Naive B cell (primary cell): Measurements from ENCODE around the gene PLEKHO1. TPM values are rescaled to one million over a fixed set of nuclear protein-coding genes. Genes with fewer than 3 reads are reported as not detected.
A peak's percentile ranks its signal among the peaks of the same experiment; 100 is the strongest.
"Not testable (repeated sequence)": the region's sequence is repeated elsewhere in the genome, so short reads cannot be mapped to it uniquely, and the experiment has no call there.

Experiments used
- ATAC-seq, 2 donors: fragments of 150-1000 bp; cut with Tn5 transposase; 2 replicates each; pipeline ENCODE4 v1.10.0; 2021; ENCODE audit warnings: low read depth in 2 of 2, mild to moderate bottlenecking in 2 of 2, moderate library complexity in 2 of 2
- DNase-seq: peaks from one replicate; pipeline ENCODE4 v3.0.0; 2022
- H3K27ac Mint-ChIP-seq, 6 donors: one replicate each; pipeline ENCODE4 v1.8.0; 2020 to 2022; ENCODE audit warnings: mild to moderate bottlenecking in 6 of 6, mixed read lengths in 6 of 6, moderate library complexity in 5 of 6, inconsistent platforms in 2 of 6
- H3K27me3 Mint-ChIP-seq, 3 donors: one replicate each; pipeline ENCODE4 v1.8.0; 2021 to 2022; ENCODE audit warnings: mixed read lengths in 3 of 3, mild to moderate bottlenecking in 1 of 3
- H3K36me3 Mint-ChIP-seq, 2 donors: one replicate each; pipeline ENCODE4 v1.8.0; 2020 to 2022; ENCODE audit warnings: mixed read lengths in 2 of 2, inconsistent platforms in 1 of 2, mild to moderate bottlenecking in 1 of 2
- H3K4me1 Mint-ChIP-seq, 3 donors: one replicate each; pipeline ENCODE4 v1.8.0; 2020 to 2022; ENCODE audit warnings: mixed read lengths in 3 of 3, inconsistent platforms in 1 of 3, mild to moderate bottlenecking in 1 of 3, moderate library complexity in 1 of 3
- H3K4me3 Mint-ChIP-seq, 8 donors: one replicate each; pipeline ENCODE4 v1.8.0; 2020 to 2022; ENCODE audit warnings: mild to moderate bottlenecking in 8 of 8, mixed read lengths in 8 of 8, moderate library complexity in 8 of 8, inconsistent platforms in 2 of 8
- H3K9me3 Mint-ChIP-seq, 7 donors: one replicate each; pipeline ENCODE4 v1.8.0; 2020 to 2022; ENCODE audit warnings: mixed read lengths in 7 of 7, mild to moderate bottlenecking in 5 of 7, inconsistent platforms in 2 of 7, moderate library complexity in 1 of 7
- polyA plus RNA-seq, 6 donors: library from polyadenylated mRNA; unstranded; fragments of 300-500 nt; fragmentation: Illumina TruSeq; gene quantifications; one replicate each; pipeline ENCODE4 v1.2.3, GENCODE V29; 2021; ENCODE audit warnings: low read depth in 6 of 6

Gene PLEKHO1
- polyA plus RNA-seq, 6 donors from 2014 or later, result 64.9 to 97.5 (median 84.0) TPM

DNA sequence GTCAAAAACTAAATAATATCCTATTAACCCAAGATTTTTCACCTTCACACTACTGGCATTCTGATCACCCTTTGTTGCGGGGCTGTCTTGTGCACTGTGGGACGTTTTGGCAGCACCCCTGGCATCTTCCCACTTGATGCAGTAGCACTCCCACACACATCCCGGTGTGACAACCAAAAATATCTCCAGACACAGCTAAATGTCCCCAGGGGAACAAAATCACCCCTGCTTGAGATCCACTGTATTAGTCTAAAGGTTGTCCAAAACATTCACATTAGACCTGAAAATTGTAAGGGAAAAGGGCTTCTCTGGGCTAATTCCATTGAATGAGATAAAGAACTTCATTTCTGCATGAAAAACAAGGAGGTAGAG, 37.8 kb downstream of the PLEKHO1 start:
- Mint-ChIP-seq H3K27ac (peak overlapping the region in 2 of 6 donors; percentile 83 to 91), H3K36me3 (no peaks in the 10 kb centered on the region), H3K9me3 (no peaks in the 10 kb centered on the region), H3K4me1 (peaks cover 6 to 15% (median 8%) of the 10 kb centered on the region in 3 donors), H3K4me3 (peak overlapping the region in 4 of 8 donors; percentile 40 to 78 (median 70)), H3K27me3 (no peaks in the 10 kb centered on the region)
- DNase-seq (no peak), ATAC-seq (peak; percentile 3 to 7)

DNA sequence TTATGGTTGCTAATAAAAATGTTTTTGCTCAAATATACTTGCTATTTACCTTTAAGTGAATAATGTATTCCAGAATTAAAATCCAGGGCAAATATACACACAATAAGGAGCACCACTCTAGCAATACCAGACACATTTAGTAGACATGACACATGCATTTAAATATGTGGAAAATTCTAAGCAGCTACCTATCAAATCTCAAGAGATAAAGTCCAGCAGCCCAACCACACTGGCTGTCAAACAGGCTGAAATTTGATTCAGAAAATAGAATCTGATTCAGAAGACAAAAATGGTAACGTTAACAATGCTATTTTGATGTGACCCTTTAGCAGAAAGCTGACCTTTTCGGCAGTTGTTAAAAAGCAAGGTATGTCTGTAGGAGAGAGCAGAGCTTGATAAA, 42.3 kb downstream of the PLEKHO1 start:
- no peaks in the 10 kb centered on the region for H3K9me3 Mint-ChIP-seq
- H3K4me3 Mint-ChIP-seq, result no peak overlapping the region
- no peak overlapping the region for H3K27ac Mint-ChIP-seq
- no peaks in the 10 kb centered on the region for H3K36me3 Mint-ChIP-seq
- DNase-seq (no peak), ATAC-seq (no peak)
- peaks cover 3 to 7% (median 5%) of the 10 kb centered on the region in 3 donors for H3K4me1 Mint-ChIP-seq
- H3K27me3 Mint-ChIP-seq, result peaks cover 6 to 11% (median 11%) of the 10 kb centered on the region in 3 donors

DNA sequence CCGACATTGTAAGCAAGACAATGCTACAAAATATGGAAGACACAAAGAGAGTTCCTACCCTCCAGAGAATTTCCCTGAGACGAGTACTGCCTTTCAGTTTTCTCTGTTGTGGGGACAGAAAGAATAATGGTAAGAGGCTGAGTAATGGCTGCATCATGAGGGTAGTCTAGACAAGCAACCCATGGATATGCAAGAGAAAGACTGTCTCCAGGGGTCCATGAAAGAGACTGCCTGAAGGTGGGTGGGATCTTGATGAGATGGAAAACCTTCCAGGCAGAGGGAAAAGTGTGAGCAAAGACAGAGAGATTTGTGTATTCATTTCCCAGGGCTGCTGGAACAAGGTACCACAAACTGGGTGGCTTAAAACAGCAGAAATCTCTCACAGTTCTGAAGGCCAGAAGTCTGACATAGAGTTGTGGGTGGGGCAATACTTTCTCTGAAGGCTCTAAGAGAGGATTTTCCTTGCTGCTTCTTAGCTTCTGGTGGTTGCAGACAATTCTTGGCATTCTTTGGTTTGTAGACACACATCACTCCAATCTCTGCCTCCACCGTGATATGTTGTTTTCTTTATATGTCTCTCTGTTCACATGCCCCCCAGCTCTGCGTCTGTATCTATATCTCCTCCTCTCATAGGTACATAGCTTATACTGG, 44.8 kb downstream of the PLEKHO1 start:
- H3K36me3 Mint-ChIP-seq, result no peaks in the 10 kb centered on the region
- H3K9me3 Mint-ChIP-seq, result no peaks in the 10 kb centered on the region
- H3K4me3 Mint-ChIP-seq, result no peak overlapping the region
- H3K4me1 Mint-ChIP-seq, result no peaks in the 10 kb centered on the region
- H3K27ac Mint-ChIP-seq, result peak overlapping the region in 1 of 6 donors; percentile 32
- H3K27me3 Mint-ChIP-seq, result peaks cover 6 to 11% (median 11%) of the 10 kb centered on the region in 3 donors
- ATAC-seq (no peak), DNase-seq (no peak)

DNA sequence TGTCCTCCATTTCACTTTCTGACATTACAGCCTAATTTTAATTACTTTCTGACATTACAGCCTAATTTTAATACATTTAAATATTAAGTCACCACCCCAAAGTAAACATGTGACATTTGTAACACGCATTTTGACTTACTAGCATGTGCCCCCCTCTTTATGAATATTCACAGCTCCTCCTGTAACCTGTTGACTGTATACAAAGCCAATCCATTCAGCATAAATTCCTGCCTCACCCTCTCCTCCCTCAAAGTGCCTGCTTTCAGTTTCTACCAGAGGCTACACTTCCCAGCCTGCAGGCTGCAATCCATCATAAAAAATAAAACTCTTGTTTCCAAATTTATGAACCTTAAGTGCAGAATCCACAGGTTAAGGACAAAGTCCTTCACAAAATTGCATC, 46.7 kb downstream of the PLEKHO1 start:
- H3K36me3 Mint-ChIP-seq, result no peaks in the 10 kb centered on the region
- H3K9me3 Mint-ChIP-seq, result no peaks in the 10 kb centered on the region
- ATAC-seq, result no peak
- no peaks in the 10 kb centered on the region for H3K4me1 Mint-ChIP-seq
- H3K27ac Mint-ChIP-seq, result no peak overlapping the region
- peaks cover 6 to 11% (median 11%) of the 10 kb centered on the region in 3 donors for H3K27me3 Mint-ChIP-seq
- DNase-seq, result no peak
- H3K4me3 Mint-ChIP-seq, result no peak overlapping the region

DNA sequence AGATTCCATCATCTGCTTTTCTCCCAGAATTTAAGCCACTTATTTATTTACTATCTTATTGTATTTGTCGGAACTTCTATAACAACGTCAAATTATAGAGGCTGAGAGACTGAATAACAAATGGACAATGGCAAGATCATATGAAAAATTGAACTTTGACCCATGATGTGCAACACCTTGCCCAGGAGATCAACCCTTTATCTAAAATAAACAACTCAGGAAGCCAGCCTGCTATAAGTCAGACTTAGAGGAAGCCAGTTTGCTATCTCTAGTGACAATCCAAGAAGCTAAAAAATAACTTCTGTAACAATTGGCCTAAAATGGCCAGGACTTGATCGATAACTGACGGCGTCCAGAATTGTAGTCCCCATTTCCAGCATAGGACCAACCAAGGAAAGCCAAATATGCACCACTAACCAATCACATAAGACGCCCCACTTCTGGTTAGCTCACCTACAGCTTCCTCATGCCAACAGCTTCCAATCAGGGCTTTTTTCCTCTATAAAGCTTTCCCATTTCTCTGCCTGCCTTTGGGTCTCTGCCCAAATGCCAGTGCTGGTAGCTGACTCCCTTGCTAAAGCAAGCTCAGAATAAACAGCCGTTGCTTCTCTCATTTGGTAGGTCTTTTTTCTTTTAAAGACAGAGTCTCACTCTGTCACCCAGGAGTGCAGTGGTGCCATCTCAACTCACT, 57.7 kb downstream of the PLEKHO1 start:
- Mint-ChIP-seq H3K4me1 (no peaks in the 10 kb centered on the region), H3K4me3 (no peak overlapping the region), H3K36me3 (no peaks in the 10 kb centered on the region), H3K27ac (no peak overlapping the region), H3K9me3 (no peaks in the 10 kb centered on the region), H3K27me3 (peaks cover 0 to 6% (median 0%) of the 10 kb centered on the region in 3 donors)
- DNase-seq, result no peak
- ATAC-seq, result no peak

DNA sequence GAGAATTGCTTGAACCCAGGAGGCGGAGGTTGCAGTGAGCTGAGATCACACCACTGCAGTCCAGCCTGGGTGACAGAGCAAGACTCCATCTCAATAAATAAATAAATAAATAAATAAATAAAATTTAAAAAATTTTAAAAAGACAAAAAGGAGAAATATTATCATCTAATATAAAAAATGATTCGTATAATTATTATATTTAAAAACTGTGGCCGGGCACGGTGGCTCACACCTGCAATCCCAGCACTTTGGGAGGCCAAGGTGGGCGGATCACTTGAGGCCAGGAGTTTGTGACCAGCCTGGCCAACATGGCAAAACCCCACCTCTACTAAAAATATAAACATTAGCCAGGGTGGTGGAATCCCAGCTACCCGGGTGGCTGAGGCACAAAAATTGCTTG, 58.7 kb downstream of the PLEKHO1 start:
- H3K4me3 Mint-ChIP-seq, H3K27me3 Mint-ChIP-seq, H3K36me3 Mint-ChIP-seq, DNase-seq, ATAC-seq, H3K27ac Mint-ChIP-seq, H3K4me1 Mint-ChIP-seq, H3K9me3 Mint-ChIP-seq: not testable (repeated sequence)

Other genes starting within 250 kb of the PLEKHO1 start
- gene SV2A, start 232.1 kb upstream of the PLEKHO1 start, polyA plus RNA-seq, result not detected
- gene SF3B4, start 222.1 kb upstream of the PLEKHO1 start, polyA plus RNA-seq, result 100 to 1,000 TPM in 2 of 6 donors, 10 to 100 TPM in 4; 78.6 to 115 (median 89.4) TPM
- under 1 TPM in 1 of 6 donors, not detected in 5; 0.45 TPM for gene MTMR11, start 213.0 kb upstream of the PLEKHO1 start, polyA plus RNA-seq
- gene OTUD7B, start 139.2 kb upstream of the PLEKHO1 start, polyA plus RNA-seq, result under 1 TPM in 2 of 6 donors, not detected in 4; 0.05 to 0.20 TPM
- 10 to 100 TPM; 20.8 to 35.5 (median 26.9) TPM for gene VPS45, start 82.1 kb upstream of the PLEKHO1 start, polyA plus RNA-seq
- gene ANP32E, start 86.2 kb downstream of the PLEKHO1 start, polyA plus RNA-seq, result 10 to 100 TPM; 44.7 to 67.8 (median 49.8) TPM
- gene CA14, start 107.9 kb downstream of the PLEKHO1 start, polyA plus RNA-seq, result 1 to 10 TPM in 3 of 6 donors, under 1 TPM in 3; 0.76 to 1.8 (median 1.0) TPM
- gene APH1A, start 119.1 kb downstream of the PLEKHO1 start, polyA plus RNA-seq, result 100 to 1,000 TPM in 2 of 6 donors, 10 to 100 TPM in 4; 81.7 to 106 (median 91.3) TPM
- 1 to 10 TPM; 1.0 to 3.8 (median 2.0) TPM for gene C1orf54, start 122.9 kb downstream of the PLEKHO1 start, polyA plus RNA-seq
- under 1 TPM in 1 of 6 donors, not detected in 5; 0.22 TPM for gene CIART, start 132.6 kb downstream of the PLEKHO1 start, polyA plus RNA-seq
- gene MRPS21, start 143.9 kb downstream of the PLEKHO1 start, polyA plus RNA-seq, result 10 to 100 TPM; 62.4 to 93.0 (median 82.4) TPM
- 10 to 100 TPM; 13.0 to 38.7 (median 14.6) TPM for gene PRPF3, start 171.6 kb downstream of the PLEKHO1 start, polyA plus RNA-seq
- gene RPRD2, start 214.2 kb downstream of the PLEKHO1 start, polyA plus RNA-seq, result 10 to 100 TPM in 5 of 6 donors, 1 to 10 TPM in 1; 2.6 to 49.9 (median 28.6) TPM